AG04450 (cell line): ENCODE data around the gene IPO11. TPM values are rescaled to one million over a fixed set of nuclear protein-coding genes. Genes with fewer than 3 reads are reported as not detected.

Experiments
- CTCF ChIA-PET: fragments of 300-600, 350-600 bp; formaldehyde crosslinking; extraction: SDS; loops from one replicate; lab custom pipeline; 2022; ENCODE audit warnings: antibody characterized with exemption, inconsistent platforms; lab: Charles Lee
- POLR2A ChIA-PET: fragments of 350-600 bp; formaldehyde crosslinking; extraction: SDS; loops from one replicate; lab custom pipeline; 2021; ENCODE audit warnings: antibody characterized with exemption, inconsistent platforms; lab: Yijun Ruan, JAX
- DNase-seq: peaks from one replicate; pipeline ENCODE4 v3.0.0-alpha.2; 2011; ENCODE audit warnings: low read depth, low spot score
- H3K27ac ChIP-seq: one replicate; pipeline ENCODE4 v1.5.1; 2012; ENCODE audit warnings: low read depth, low read length, control low read depth
- H3K27me3 ChIP-seq: one replicate; pipeline ENCODE4 v1.6.0; 2012; ENCODE audit warnings: low read length; ENCODE audit not compliant: control insufficient read depth, insufficient read depth
- H3K4me3 ChIP-seq: 2 replicates; pipeline ENCODE4 v1.5.1; 2011; ENCODE audit warnings: mild to moderate bottlenecking, low read depth, low read length, control low read depth
- H3K9me3 ChIP-seq: 2 replicates; pipeline ENCODE4 v1.5.1; 2012; ENCODE audit warnings: low read length; ENCODE audit not compliant: control insufficient read depth, insufficient read depth
- CTCF ChIP-seq: IDR thresholded peaks from 2 replicates; pipeline ENCODE4 v1.5.1; 2011; ENCODE audit warnings: low read depth, low read length, control low read depth, inconsistent platforms
- polyA plus RNA-seq: library from polyadenylated mRNA; depleted of rRNA; stranded (reverse); fragments of >200 nt; gene quantifications from 2 replicates; pipeline ENCODE4 v1.2.3, GENCODE V29; 2011

IPO11 gene
- polyA plus RNA-seq, 1 experiment, result 24.0 TPM

GRCh38 chr5:62521319-62521718, 108.8 kb downstream of the IPO11 start:
- no peak overlapping the region for H3K27ac ChIP-seq
- ChIA-PET POLR2A (no interaction called here), CTCF (no interaction called here)
- no peak for DNase-seq
- no peaks in the 10 kb centered on the region for H3K27me3 ChIP-seq
- no peaks in the 10 kb centered on the region for H3K9me3 ChIP-seq
- no peak for TF ChIP-seq CTCF
- H3K4me3 ChIP-seq, result no peak overlapping the region

- ChIA-PET CTCF (no interaction called here), POLR2A (no interaction called here)
- Histone ChIP-seq H3K27ac (no peak overlapping the region), H3K27me3 (no peaks in the 10 kb centered on the region), H3K4me3 (no peak overlapping the region), H3K9me3 (no peaks in the 10 kb centered on the region)
- no peak for TF ChIP-seq CTCF
- no peak for DNase-seq
Observed at GRCh38 chr5:62522811-62523210, 110.2 kb downstream of the IPO11 start.

DNA sequence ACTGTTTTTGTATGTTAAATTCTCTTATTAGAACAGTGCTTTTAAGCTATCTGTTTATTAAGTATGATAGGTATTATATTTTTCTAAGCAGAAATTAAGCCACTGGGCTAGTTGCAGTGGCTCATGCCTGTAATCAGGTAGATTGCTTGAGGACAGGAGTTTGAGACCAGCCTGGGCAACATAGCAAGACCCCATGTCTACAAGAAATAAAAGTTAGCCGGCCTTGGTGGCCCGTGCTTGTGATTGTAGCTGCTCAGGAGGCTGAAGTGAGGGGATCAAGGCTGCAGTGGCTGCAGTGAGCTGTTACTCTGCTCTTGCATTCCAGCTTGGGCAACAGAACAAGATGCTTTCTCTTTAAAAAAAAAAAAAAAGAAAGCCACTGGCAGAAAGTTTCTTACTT, 121.0 kb downstream of the IPO11 start:
- Histone ChIP-seq H3K27me3 (no peaks in the 10 kb centered on the region), H3K9me3 (no peaks in the 10 kb centered on the region), H3K4me3 (no peak overlapping the region), H3K27ac (no peak overlapping the region)
- DNase-seq, result no peak
- CTCF ChIA-PET, result no interaction called here
- TF ChIP-seq CTCF, result no peak
- POLR2A ChIA-PET, result no interaction called here

GRCh38 chr5:62534461-62535236, 122.1 kb downstream of the IPO11 start:
- TF ChIP-seq CTCF, result no peak
- ChIA-PET CTCF (no interaction called here), POLR2A (no interaction called here)
- no peaks in the 10 kb centered on the region for H3K27me3 ChIP-seq
- no peak for DNase-seq
- no peak overlapping the region for H3K4me3 ChIP-seq
- H3K27ac ChIP-seq, result no peak overlapping the region
- no peaks in the 10 kb centered on the region for H3K9me3 ChIP-seq

DNA sequence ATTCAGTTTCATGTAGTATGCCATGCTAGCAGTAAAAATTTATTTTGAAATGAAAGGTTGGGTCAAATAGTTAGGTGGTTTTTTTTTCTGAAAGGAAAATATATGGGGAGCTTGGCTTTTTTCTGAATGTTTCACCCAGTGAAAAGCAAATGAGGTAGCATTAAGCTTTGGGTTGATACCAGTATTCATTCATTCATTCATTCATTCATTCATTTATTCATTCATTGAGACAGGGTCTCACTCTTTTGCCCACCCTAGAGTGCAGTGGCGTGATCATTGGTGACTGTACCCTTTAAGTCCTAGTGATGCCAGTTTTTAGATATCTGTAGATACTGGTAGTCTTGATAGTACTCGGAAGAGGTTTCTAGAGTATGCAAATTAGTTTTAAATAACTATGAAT, 123.7 kb downstream of the IPO11 start:
- CTCF ChIA-PET, result no interaction called here
- POLR2A ChIA-PET, result no interaction called here

More for the DNA sequence above, 123.7 kb downstream of the IPO11 start:
- Histone ChIP-seq H3K4me3 (no peak overlapping the region), H3K9me3 (no peaks in the 10 kb centered on the region), H3K27me3 (no peaks in the 10 kb centered on the region), H3K27ac (no peak overlapping the region)
- no peak for DNase-seq
- TF ChIP-seq CTCF, result no peak
